ENCODE data around the gene ABCA7.

The ABCA7 gene

DNA sequence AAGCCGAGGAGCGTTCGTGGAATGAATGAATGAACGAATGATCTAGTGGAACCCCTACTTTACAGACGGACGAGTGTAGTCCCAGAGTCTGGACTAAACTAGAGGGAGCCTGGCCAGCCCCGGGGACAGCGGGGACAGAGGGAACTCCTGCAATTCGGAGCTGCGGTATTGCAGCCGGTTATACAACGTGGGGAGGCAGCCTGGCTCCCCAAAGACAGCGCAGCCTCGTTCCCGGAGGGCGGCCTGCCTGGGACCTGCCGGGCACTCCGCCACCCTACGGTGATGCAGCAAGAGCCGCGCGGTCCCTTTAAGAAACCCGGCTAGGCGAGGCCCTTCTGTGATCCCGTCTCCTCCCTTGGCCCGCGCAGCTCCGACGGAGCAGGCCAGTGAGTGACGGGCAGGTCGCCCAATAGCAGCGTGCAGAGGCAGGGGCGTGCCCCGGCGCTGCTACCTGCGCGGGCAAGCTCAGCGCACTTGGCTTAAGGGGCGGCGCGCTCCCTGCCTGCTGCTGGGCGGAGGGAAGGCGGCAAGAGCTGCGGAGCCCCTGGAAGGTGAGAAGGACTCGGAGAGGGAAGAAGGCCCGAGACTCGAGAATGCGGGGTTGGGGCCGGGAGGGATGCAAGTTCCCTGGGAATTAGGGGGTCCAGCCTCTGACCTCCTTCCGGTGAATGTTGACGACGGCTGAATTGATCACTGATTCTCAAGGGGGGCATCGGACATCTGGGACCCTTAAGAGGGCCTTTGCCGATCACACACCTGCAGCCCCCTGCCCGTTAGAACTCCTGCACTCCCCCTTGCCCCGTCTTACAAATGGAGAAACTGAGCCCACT lies at the start of gene ABCA7:
Gene ABCA7, plus strand, starts transcription at position 462 of the 830 bp plus-strand sequence. CDS start 1,255 bp downstream, outside the sequence.
- DNase-seq: peak; percentile 97 to 100

- DNase-seq: no peak
Measured at GRCh38 chr19:990119-990571, 49.8 kb upstream of the ABCA7 start.

DNA sequence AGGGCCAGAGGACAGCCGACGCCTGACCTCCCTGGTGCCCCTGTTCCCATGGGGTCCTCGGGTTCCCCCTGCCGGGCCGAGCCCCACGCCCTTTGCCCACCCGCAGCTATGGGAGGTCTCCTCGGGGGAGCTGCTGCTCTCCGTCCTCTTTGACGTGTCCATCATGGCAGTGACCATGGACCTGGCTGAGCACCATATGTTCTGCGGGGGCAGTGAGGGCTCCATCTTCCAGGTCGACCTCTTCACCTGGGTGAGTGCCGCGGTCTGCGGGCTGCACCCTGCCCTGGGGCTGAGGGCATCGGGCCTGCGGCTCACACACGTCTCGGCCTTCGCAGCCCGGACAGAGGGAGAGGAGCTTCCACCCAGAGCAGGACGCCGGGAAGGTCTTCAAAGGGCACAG lies 49.2 kb upstream of the ABCA7 start:
- DNase-seq: no peak

GRCh38 chr19:991174-991931 lies 48.6 kb upstream of the ABCA7 start:
- peak; percentile 39 to 54 for DNase-seq

DNA sequence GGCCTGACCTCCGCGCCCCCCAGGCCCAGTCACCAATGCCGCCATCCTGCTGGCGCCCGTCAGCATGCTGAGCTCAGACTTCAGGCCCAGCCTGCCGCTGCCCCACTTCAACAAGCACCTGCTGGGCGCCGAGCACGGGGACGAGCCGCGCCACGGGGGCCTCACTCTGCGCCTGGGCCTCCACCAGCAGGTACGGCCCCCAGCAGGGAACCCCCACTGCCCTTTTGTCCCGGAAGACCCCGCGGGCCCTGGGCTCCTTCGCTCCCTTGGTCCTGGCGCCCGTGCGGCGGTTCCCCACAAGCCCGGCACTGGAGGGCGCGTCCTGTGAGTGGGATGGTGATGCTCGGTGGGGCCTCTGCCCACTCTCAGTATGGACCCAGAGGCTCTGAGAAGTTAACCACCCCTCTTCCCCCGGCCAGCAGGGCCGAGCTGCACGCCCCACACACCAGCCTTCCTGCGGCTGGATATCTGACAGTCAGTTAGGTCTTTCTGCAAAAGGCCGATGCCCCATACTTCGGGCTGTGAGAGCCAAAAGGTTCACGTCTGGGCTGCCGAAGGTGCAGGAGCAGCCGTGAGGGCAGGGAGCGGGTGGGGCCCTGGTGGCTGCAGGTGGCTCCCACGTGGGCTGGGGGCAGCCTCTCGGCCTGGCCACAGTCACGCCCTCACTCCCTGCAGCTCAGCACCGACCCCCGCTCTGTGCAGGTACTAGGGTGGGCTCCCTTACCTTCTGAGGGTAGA lies 47.8 kb upstream of the ABCA7 start:
- no peak for DNase-seq

DNA sequence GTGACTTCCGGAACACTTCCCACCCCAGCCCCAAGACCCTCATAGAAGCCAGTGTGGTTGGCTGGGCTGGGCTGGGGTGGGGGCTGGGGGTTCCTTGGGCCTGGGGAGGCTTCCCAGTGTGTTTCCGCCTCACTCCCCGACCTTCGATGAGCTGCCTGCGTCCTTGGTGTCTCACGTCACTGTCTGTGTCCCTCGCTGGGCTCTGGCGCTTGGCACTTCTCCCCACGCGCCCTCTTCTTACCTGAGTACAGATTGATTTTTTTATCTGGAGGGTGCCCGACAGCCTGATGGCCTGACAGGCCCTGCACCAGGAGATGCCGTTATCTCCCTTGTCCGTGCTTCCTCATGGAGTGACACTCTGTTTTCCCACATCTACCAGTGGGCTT lies 47.2 kb upstream of the ABCA7 start:
- DNase-seq: no peak

GRCh38 chr19:993361-993830 lies 46.5 kb upstream of the ABCA7 start:
- DNase-seq: no peak

DNA sequence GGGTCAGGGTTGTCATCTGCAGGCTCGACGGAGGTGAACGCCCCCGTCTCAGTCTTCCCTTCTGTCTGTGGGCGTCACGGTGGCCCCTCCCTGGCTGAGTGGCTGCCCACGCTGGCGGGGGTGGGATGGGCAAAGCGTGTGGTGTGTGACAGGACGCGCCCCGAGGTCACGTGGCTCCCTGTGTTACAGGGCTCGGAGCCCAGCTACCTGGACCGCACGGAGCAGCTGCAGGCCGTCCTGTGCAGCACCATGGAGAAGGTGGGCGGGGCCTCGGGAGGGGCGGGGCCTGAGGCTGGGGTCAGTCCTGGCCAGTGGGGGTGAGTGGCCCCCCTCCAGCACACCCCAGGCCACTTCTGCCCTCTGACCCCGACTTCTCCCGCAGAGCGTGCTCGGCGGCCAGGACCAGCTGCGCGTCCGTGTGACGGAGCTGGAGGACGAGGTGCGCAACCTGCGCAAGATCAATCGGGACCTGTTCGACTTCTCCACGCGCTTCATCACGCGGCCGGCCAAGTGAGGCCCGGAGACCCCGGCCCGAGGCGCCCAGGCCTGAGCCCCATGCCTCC lies 46.0 kb upstream of the ABCA7 start:
- DNase-seq: no peak

DNA sequence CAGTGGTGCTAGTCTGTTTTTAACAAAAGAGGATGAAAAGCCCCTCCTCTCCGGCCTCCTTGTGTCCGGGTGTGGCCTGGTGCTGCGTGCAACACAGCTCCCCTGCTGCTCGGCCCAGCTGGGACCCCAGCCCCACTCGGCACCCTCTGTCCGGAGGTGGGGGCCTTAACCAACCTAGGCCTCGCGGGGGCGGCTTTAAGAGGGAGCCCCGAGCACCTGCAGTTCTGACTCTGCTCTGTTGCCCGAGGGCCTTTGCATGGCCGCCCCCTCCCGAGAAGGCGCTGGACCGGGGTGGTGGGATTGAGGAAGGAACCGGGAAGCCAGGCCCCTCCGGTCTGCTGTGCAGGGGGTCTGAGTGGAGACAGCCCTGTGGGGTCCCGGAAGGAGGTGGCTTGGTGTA lies 45.4 kb upstream of the ABCA7 start:
- DNase-seq: no peak

DNA sequence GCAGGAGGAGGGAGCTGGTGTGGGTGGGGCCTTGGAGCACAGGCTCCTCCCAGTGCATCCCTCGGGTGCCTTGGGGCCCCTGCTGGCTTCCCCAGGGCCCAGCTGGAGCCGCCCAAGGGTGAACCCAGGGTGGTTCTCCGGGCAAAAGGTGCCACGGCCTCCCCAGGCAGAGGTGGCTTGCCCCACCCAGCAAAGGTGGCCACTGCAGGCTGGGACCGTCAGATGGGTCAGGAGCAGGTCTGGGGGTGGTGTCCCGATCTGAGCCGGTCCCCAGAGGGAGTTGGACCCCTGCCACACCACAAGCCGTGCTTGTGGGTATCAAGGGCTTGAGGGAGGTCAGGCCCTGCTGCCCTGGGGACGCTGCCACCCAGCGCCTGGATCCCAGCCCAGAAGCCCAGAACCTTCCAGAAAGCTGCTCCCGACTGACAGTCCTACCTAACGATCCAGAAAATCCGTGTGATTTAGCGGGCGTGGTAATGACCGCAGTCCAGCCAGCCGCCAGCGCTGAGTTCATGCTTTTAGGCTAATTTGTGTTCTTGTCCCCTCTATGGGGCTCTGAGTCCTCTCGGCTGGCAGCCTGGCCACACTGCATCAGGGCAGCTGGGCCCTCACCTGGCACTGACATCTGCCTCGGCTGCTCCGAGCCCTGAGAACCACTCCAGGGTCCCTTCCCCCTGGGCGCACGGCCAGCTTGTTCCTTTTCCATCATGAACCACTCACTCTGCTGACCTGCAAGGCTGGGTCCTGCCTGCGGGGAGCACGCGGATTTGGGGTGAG lies 44.7 kb upstream of the ABCA7 start:
- DNase-seq: no peak

- DNase-seq: peak; percentile 69 to 73
Measured at GRCh38 chr19:996051-996838, 43.7 kb upstream of the ABCA7 start.

DNA sequence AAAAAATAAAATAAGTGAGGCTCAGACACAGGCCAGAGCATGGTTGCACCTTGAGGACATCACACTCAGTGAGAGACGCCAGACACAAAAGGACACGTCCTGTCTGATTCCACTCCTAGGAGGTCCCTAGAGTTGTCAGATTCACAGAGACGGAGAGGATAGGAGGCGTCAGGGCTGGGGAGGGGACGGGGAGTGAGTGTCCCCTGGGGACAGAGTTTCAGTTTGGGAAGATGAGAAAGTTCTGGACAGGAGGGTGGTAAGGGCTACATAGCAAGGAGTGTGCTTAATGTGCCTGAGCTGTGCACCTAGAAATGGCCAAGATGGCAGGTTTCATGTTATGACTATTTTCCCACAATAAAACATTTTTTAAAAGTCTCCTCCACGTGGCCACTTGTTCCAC lies 41.8 kb upstream of the ABCA7 start:
- DNase-seq: no peak

GRCh38 chr19:999379-999719 lies 40.6 kb upstream of the ABCA7 start:
- no peak for DNase-seq

GRCh38 chr19:1000095-1000494 lies 39.8 kb upstream of the ABCA7 start, which contains the start of gene GRIN3B:
Gene GRIN3B (plus strand): TSS chr19:1000419. CDS start chr19:1000438, 19 bp downstream.
- peak; percentile 61 to 65 for DNase-seq

- DNase-seq: no peak
Measured at GRCh38 chr19:1000591-1001537, 39.0 kb upstream of the ABCA7 start.

DNA sequence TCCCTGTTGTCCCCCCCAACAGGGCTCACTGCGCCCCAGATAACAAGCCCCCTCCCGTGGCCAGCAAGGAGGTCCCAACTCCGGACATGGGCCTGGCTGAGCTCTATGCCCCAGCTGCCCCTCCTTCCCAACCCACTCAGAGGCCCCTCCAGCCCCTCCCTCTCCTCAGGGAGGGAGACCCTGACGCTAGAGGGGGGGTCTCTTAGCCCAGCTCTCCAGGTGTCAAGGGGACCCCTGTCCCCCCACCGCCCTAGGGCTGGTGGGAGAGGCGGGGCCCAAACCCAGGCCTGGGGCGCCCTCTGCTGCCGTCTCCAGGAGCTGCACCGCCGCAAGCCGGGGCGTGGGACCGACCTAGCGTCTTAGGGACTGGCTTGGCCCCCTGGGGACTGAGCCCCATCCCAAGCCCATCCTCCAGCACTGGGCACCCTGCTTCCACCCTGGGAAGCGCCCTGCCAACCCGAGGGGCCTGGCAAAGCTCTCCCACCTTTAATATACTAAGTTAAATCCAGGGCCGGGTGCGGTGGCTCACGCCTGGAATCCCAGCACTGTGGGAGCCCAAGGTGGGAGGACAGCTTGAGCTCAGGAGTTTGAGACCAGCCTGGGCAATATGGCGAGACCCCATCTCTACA lies 38.3 kb upstream of the ABCA7 start:
- peak; percentile 65 to 74 for DNase-seq

- no peak for DNase-seq
Measured at GRCh38 chr19:1002600-1002999, 37.3 kb upstream of the ABCA7 start.

- DNase-seq: no peak
Measured at GRCh38 chr19:1003283-1003682, 36.6 kb upstream of the ABCA7 start.

DNA sequence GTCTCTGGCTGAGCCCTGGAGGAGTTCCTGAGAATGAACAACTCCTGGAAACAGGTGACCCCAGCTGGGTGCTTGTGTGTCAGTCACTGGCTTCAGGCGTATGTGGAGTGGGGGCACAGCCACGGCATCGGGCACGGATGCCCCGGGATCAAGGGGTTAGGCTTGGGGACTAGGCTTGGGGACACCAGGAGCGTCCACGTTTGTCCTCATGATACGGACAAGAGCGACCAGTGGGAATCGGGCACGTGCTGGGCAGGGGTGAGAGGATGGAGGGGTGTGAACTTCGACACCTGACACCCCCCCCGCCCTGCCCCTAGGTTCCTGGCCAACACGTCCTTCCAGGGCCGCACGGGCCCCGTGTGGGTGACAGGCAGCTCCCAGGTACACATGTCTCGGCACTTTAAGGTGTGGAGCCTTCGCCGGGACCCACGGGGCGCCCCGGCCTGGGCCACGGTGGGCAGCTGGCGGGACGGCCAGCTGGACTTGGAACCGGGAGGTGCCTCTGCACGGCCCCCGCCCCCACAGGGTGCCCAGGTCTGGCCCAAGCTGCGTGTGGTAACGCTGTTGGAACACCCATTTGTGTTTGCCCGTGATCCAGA lies 35.6 kb upstream of the ABCA7 start:
- DNase-seq: no peak

Data from activated CD4-positive, alpha-beta T cell treated with anti-CD3 and anti-CD28 coated beads for 4 hours (primary cell).